HepG2 (cell line): ENCODE results near the gene MTSS2. TPM values are rescaled to one million over a fixed set of nuclear protein-coding genes. Genes with fewer than 3 reads are reported as not detected.

Source experiments
- ATAC-seq: fragments of 200-7000 bp; cut with Tn5 transposase; 3 replicates; pipeline ENCODE4 v1.9.1; 2020; ENCODE audit warnings: mild to moderate bottlenecking, moderate library complexity
- BruUV-seq: library from RNA; stranded (reverse); fragments of 400-500 nt; replicated peaks from 2 replicates; lab custom pipeline; 2021; lab: Mats Ljungman, UMichigan
- CTCF ChIA-PET: fragments of 300-600 bp; formaldehyde crosslinking; extraction: SDS; loops from one replicate; lab custom pipeline; 2021; ENCODE audit warnings: low total read pairs, inconsistent platforms, low intra/inter-chr PET ratio; lab: Yijun Ruan, JAX
- POLR2A ChIA-PET: fragments of 350-600 bp; sonication (Branson Sonifier 250); formaldehyde crosslinking; loops from one replicate; lab custom pipeline; 2020; ENCODE audit warnings: antibody characterized with exemption, inconsistent platforms; lab: Yijun Ruan, JAX
- DNase-seq: peaks from one replicate; pipeline ENCODE4 v3.0.0-alpha.2; 2015; ENCODE audit warnings: low spot score
- FAIRE-seq: peaks from 3 replicates; lab custom pipeline; 2011; peaks lifted over from hg19 to GRCh38; lab: Jason Lieb, UNC
- H2AFZ ChIP-seq: one replicate; pipeline ENCODE4 v1.6.1; 2011; ENCODE audit warnings: low read length, inconsistent platforms
- H3K27ac ChIP-seq: fragments of 300-600 bp; 3 replicates; pipeline ENCODE4 v1.8.0; 2011; ENCODE audit warnings: mixed run types, mild to moderate bottlenecking, mixed read lengths, low read length, inconsistent platforms; ENCODE audit not compliant: insufficient read depth; ENCODE audit errors: extremely low read length
- H3K27me3 ChIP-seq, 2 experiments: fragments of 200-600 bp in 1 of 2; 2 replicates in 1 of 2; 3 replicates in 1 of 2; pipeline versions ENCODE4 v1.6.0 to v1.8.0; 2011; ENCODE audit warnings: low read length in 2 of 2, mild to moderate bottlenecking in 2 of 2, moderate library complexity in 2 of 2, inconsistent platforms in 1 of 2; ENCODE audit not compliant: insufficient read depth in 2 of 2, control insufficient read depth in 1 of 2
- H3K36me3 ChIP-seq, 2 experiments: fragments of 200-600 bp in 1 of 2; replicated peaks in 1 of 2; 2 replicates in 1 of 2; 3 replicates in 1 of 2; pipeline versions ENCODE4 v1.5.1 to v1.8.0; 2011; ENCODE audit warnings: low read length in 2 of 2, inconsistent platforms in 1 of 2; ENCODE audit not compliant: insufficient read depth in 2 of 2, control insufficient read depth in 1 of 2
- H3K4me1 ChIP-seq: 2 replicates; pipeline ENCODE4 v1.5.1; 2012; ENCODE audit warnings: low read length, inconsistent platforms; ENCODE audit not compliant: insufficient read depth
- H3K4me2 ChIP-seq: 2 replicates; pipeline ENCODE4 v1.6.0; 2011; ENCODE audit warnings: low read depth, low read length, inconsistent platforms
- H3K4me3 ChIP-seq, 3 experiments: fragments of 200-600 bp in 1 of 3; sonication (generic), shearing (Covaris generic) in 1 of 3; replicated peaks in 1 of 3; 2 replicates each; pipeline ENCODE4 v1.5.1; 2011 to 2016; ENCODE audit warnings: low read length in 3 of 3, inconsistent platforms in 2 of 3, low read depth in 2 of 3, mild to moderate bottlenecking in 2 of 3, control low read depth in 1 of 3, mixed read lengths in 1 of 3; ENCODE audit not compliant: insufficient read depth in 1 of 3
- H3K79me2 ChIP-seq: one replicate; pipeline ENCODE4 v1.6.1; 2011; ENCODE audit warnings: low read length, inconsistent platforms; ENCODE audit not compliant: insufficient read depth
- H3K9ac ChIP-seq: 2 replicates; pipeline ENCODE4 v1.6.0; 2011; ENCODE audit warnings: mild to moderate bottlenecking, low read depth, low read length, inconsistent platforms; ENCODE audit not compliant: insufficient read depth
- H3K9me3 ChIP-seq: 2 replicates; pipeline ENCODE4 v1.5.1; 2012; ENCODE audit warnings: mild to moderate bottlenecking, low read length
- H4K20me1 ChIP-seq: 2 replicates; pipeline ENCODE4 v1.6.0; 2011; ENCODE audit warnings: inconsistent platforms, mild to moderate bottlenecking, low read length, moderate library complexity; ENCODE audit not compliant: insufficient read depth
- AGO2 ChIP-seq: fragments of 200-400 bp; formaldehyde crosslinking; optimal IDR thresholded peaks from 2 replicates; pipeline ENCODE3; 2017; ENCODE audit warnings: mild to moderate bottlenecking, low read depth, low read length, moderate library complexity
- DNMT1 ChIP-seq: sonication (generic); formaldehyde crosslinking; IDR thresholded peaks from 2 replicates; pipeline ENCODE4 v1.5.1; 2020; ENCODE audit warnings: mild to moderate bottlenecking, missing genetic modification reagents
- MYC ChIP-seq: sonication (generic); formaldehyde crosslinking; IDR thresholded peaks from 2 replicates; pipeline ENCODE4 v1.9.0; 2021; ENCODE audit warnings: missing genetic modification reagents, borderline replicate concordance
- RXRA ChIP-seq: sonication (generic); formaldehyde crosslinking; IDR thresholded peaks from 2 replicates; pipeline ENCODE4 v1.5.1; 2020; ENCODE audit warnings: missing genetic modification reagents
- ZBTB38 ChIP-seq: sonication (generic); formaldehyde crosslinking; IDR thresholded peaks from 2 replicates; pipeline ENCODE4 v1.5.1; 2020; ENCODE audit warnings: mild to moderate bottlenecking, missing genetic modification reagents
- ZNF225 ChIP-seq: sonication (generic); formaldehyde crosslinking; IDR thresholded peaks from 2 replicates; pipeline ENCODE4 v1.4.0; 2020; ENCODE audit warnings: mild to moderate bottlenecking, missing genetic modification reagents
- ZNF260 ChIP-seq: sonication (generic); formaldehyde crosslinking; IDR thresholded peaks from 2 replicates; pipeline ENCODE4 v1.4.0; 2020; ENCODE audit warnings: missing genetic modification reagents, low read depth, mild to moderate bottlenecking, borderline replicate concordance
- ZNF274 ChIP-seq: sonication (generic); formaldehyde crosslinking; IDR thresholded peaks from 2 replicates; pipeline ENCODE4 v1.5.1; 2020; ENCODE audit warnings: mild to moderate bottlenecking, missing genetic modification reagents
- ZNF577 ChIP-seq: sonication (generic); formaldehyde crosslinking; IDR thresholded peaks from 2 replicates; pipeline ENCODE4 v1.4.0; 2020; ENCODE audit warnings: mild to moderate bottlenecking, low read depth, missing genetic modification reagents, borderline replicate concordance
- ZNF746 ChIP-seq: sonication (generic); formaldehyde crosslinking; IDR thresholded peaks from 2 replicates; pipeline ENCODE4 v1.8.0; 2022; ENCODE audit warnings: mild to moderate bottlenecking, missing genetic modification reagents
- WGBS: methylation state at CpG from one replicate; pipeline ENCODE4 v1.1.6; 2017; ENCODE audit warnings: low lambda C conversion rate; 5-methylcytosine and 5-hydroxymethylcytosine counted together
- in situ Hi-C: cut with HindIII; loops from 2 replicates; pipeline ENCODE4 v1.10.0; 2017; ENCODE audit warnings: low pct_unique_long_range_greater_than_20kb; ENCODE audit not compliant: extremely low pct_ligation_motif_present
- intact Hi-C: fragments of 100-400 bp; cut with micrococcal nuclease; formaldehyde crosslinking; loops from one replicate; pipeline ENCODE4 v1.10.0; 2022; ENCODE audit not compliant: unreplicated experiment
- polyA plus RNA-seq, 8 experiments: library from polyadenylated mRNA; depleted of rRNA in 3 of 8; stranded (reverse) in 7 of 8; unstranded in 1 of 8; fragments of >200 nt; fragmentation: Illumina TruSeq in 4 of 8; extraction: Trizol in 4 of 8; gene quantifications; 2 replicates each; pipeline versions ENCODE4 v1.2.1 to v1.2.3, GENCODE V29; 2011 to 2016; ENCODE audit warnings: low read depth in 4 of 8, missing spikeins in 1 of 8, mixed read lengths in 1 of 8; ENCODE audit not compliant: insufficient read depth in 1 of 8
- total RNA-seq, 5 experiments: library from RNA; depleted of rRNA; stranded (reverse); fragments of >200 nt; fragmentation: Illumina TruSeq; extraction: Trizol; gene quantifications; 2 replicates each; pipeline ENCODE4 v1.2.3, GENCODE V29; 2016; ENCODE audit warnings: low read depth in 1 of 5
- TF ChIP-seq, protein P1 (sequence below): sonication (generic); formaldehyde crosslinking; IDR thresholded peaks from 2 replicates; pipeline ENCODE4 v1.4.0; 2020; ENCODE audit warnings: missing genetic modification reagents, mild to moderate bottlenecking, borderline replicate concordance

The MTSS2 gene
- total and polyA plus RNA-seq, 2 of the 13 experiments (the other 11 are each of a cell fraction or from before 2014, with no cell fraction given): 132 to 242 TPM

- no peak overlapping the region for H3K4me2 ChIP-seq
- H3K36me3 ChIP-seq: peaks cover 0 to 5% of the 10 kb centered on the region in 2 experiments; a peak in 1 of 5 replicates
- ChIA-PET POLR2A (interaction anchor here (0.6 to 18.7 kb wide), 10 partner anchors 8 to 83 kb away, joined by 3 to 536 read pairs (median 22); no protein-coding TSS in a partner anchor), CTCF (no interaction called here)
- intact Hi-C loops: loop anchor here (2.0 kb wide), 1 partner anchor 15 kb away; no protein-coding TSS in a partner anchor
- TF ChIP-seq DNMT1 (CRISPR knock-in tag) (peak; percentile 60; the same call in 1 of the 2 replicates), ZNF225 (CRISPR knock-in tag) (0 out of 2 replicates have a peak, but pooled peaks have one; percentile 26), ZNF274 (CRISPR knock-in tag) (peak; percentile 37; the same call in 1 of the 2 replicates), ZNF577 (CRISPR knock-in tag) (no peak), RXRA (no peak; the same call in 1 of the 2 replicates), MYC (CRISPR knock-in tag) (0 out of 2 replicates have a peak, but pooled peaks have one; percentile 4), ZBTB38 (CRISPR knock-in tag) (peak; percentile 67; the same call in 1 of the 2 replicates), ZNF746 (no peak), ZNF260 (CRISPR knock-in tag) (0 out of 2 replicates have a peak, but pooled peaks have one; percentile 37), AGO2 (peak; percentile 53)
- TF ChIP-seq, protein P1, sequence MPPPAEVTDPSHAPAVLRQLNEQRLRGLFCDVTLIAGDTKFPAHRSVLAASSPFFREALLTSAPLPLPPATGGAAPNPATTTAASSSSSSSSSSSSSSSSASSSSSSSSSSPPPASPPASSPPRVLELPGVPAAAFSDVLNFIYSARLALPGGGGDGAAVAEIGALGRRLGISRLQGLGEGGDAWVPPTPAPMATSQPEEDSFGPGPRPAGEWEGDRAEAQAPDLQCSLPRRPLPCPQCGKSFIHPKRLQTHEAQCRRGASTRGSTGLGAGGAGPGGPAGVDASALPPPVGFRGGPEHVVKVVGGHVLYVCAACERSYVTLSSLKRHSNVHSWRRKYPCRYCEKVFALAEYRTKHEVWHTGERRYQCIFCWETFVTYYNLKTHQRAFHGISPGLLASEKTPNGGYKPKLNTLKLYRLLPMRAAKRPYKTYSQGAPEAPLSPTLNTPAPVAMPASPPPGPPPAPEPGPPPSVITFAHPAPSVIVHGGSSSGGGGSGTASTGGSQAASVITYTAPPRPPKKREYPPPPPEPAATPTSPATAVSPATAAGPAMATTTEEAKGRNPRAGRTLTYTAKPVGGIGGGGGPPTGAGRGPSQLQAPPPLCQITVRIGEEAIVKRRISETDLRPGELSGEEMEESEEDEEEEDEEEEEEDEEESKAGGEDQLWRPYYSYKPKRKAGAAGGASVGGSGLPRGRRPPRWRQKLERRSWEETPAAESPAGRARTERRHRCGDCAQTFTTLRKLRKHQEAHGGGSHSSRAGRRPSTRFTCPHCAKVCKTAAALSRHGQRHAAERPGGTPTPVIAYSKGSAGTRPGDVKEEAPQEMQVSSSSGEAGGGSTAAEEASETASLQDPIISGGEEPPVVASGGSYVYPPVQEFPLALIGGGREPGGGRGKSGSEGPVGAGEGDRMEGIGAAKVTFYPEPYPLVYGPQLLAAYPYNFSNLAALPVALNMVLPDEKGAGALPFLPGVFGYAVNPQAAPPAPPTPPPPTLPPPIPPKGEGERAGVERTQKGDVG (CRISPR knock-in tag): 0 out of 2 replicates have a peak, but pooled peaks have one; percentile 33
- DNase-seq (no peak), FAIRE-seq (no peak), ATAC-seq (no peak)
- no TSS peak for BruUV-seq
- H2AFZ ChIP-seq: no peak overlapping the region
- H3K79me2 ChIP-seq: peaks cover 27% of the 10 kb centered on the region
- peak overlapping the region; percentile 9 for H3K27ac ChIP-seq
- peaks cover 80% of the 10 kb centered on the region for H3K4me1 ChIP-seq
- no peaks in the 10 kb centered on the region; a peak in 1 of 5 replicates for H3K27me3 ChIP-seq
- no peaks in the 10 kb centered on the region for H3K9me3 ChIP-seq
- WGBS: 95% methylated on average over 14 of the region's 18 CpGs
- in situ Hi-C loops: loop anchor here (5.0 kb wide), 1 partner anchor 40 kb away; no protein-coding TSS in a partner anchor
- no peak overlapping the region for H3K9ac ChIP-seq
- no peak overlapping the region for H3K4me3 ChIP-seq
- peaks cover 10% of the 10 kb centered on the region; the same call in 1 of the 2 replicates for H4K20me1 ChIP-seq
These were observed 1.9 kb upstream of the MTSS2 start for GRCh38 chr16:70687671-70688245.
